ENCODE measurements around the gene DENND4A.
"Not testable (repeated sequence)": the region's sequence is repeated elsewhere in the genome, so short reads cannot be mapped to it uniquely, and the experiment has no call there.

DENND4A gene

DNA sequence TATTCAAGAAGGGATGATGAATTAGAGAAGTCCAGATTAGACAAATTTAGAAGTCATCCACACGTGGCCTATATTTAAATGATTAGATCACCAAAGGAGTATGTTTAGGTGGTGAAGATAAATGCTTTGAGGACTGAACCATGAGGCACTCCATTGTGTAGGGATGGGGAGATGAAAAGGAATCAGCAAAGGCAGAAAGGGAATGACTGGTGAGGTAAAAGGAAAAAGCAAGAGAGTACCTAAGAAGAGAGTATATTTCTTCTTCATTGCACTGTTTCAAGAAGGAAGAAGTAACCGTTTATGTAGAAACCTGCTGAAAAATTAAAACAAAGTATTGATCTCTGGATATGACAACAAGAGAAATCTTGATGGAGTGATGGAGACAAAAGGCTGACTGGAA lies 40.7 kb downstream of the DENND4A start:
- no peak for DNase-seq (ENCODE audit: low spot score)
- TF ChIP-seq, protein P1, sequence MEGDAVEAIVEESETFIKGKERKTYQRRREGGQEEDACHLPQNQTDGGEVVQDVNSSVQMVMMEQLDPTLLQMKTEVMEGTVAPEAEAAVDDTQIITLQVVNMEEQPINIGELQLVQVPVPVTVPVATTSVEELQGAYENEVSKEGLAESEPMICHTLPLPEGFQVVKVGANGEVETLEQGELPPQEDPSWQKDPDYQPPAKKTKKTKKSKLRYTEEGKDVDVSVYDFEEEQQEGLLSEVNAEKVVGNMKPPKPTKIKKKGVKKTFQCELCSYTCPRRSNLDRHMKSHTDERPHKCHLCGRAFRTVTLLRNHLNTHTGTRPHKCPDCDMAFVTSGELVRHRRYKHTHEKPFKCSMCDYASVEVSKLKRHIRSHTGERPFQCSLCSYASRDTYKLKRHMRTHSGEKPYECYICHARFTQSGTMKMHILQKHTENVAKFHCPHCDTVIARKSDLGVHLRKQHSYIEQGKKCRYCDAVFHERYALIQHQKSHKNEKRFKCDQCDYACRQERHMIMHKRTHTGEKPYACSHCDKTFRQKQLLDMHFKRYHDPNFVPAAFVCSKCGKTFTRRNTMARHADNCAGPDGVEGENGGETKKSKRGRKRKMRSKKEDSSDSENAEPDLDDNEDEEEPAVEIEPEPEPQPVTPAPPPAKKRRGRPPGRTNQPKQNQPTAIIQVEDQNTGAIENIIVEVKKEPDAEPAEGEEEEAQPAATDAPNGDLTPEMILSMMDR (IDR thresholded peaks at IDR 0.05; ENCODE audit: extremely low read depth, missing control alignments): no peak

DNA sequence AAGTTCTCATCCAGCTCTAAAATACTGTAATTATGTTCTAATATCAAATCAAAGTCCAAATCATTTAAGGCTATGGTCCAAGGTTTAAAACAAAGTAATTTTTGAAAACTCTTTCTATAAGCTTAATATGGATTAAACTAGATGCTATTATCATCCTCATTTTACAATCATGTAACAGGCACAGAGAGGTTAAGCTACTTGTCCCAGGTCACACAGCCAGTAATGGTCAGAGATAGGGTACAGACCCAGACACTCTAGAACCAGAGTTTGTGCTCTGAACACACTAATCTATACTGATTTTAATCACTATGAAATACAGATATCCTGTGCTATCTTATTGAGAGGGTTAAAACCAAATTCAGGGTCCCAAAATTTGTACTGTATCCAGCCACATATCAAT lies 44.8 kb downstream of the DENND4A start:
- no peak for DNase-seq (ENCODE audit: low spot score)
- TF ChIP-seq, protein P1 (IDR thresholded peaks at IDR 0.05; ENCODE audit: extremely low read depth, missing control alignments): no peak

DNA sequence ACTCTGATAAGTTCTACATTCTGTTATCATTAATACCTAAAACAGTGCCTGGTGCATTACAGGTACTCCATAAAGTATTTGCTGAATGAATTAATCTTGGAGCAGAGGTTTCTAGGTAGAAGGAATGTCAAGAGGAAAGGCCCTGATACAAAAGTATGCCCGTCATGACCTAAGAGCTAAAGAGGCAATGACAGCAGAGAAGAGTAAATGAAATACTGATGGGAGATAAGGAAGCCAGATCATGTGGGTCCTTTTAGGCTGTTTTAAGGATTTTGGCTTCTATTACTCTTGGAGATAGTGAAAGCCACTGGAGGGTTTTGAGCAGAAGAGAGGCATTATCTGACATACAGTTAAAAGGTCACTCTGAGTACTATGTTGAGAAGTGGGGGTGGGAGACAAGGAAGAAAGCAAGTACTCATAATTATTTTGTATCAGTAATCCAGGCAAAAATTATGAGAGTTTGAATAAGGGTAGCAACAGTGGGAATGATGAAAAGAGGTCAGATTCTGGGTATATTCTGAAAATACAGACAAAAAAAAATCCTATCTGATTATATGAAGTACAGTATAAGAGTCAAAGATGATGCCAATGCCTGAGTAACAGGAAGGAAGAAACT lies 48.3 kb downstream of the DENND4A start:
- TF ChIP-seq, protein P1 (IDR thresholded peaks at IDR 0.05; ENCODE audit: extremely low read depth, missing control alignments): no peak
- DNase-seq (ENCODE audit: low spot score): no peak

DNA sequence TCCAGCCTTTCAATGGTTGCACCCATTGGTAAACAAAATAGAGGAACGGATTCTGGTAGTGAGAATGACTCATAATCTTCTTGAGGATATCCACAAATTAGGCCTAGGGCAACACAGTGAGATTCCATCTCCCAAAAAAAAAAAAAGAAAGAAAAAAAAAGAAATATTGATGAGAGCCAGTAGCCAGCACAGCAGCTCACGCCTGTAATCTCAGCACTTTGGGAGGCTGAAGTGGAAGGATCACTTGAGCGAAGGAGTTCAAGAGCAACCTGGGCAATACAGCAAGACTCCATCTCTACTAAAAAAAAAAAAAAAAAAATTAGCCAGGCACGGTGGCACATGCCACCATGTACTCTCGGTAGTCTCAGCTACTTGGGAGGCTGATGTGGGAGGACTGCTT lies 51.9 kb downstream of the DENND4A start:
- no peak for DNase-seq (ENCODE audit: low spot score)
- TF ChIP-seq, protein P1 (IDR thresholded peaks at IDR 0.05; ENCODE audit: extremely low read depth, missing control alignments): no peak

DNA sequence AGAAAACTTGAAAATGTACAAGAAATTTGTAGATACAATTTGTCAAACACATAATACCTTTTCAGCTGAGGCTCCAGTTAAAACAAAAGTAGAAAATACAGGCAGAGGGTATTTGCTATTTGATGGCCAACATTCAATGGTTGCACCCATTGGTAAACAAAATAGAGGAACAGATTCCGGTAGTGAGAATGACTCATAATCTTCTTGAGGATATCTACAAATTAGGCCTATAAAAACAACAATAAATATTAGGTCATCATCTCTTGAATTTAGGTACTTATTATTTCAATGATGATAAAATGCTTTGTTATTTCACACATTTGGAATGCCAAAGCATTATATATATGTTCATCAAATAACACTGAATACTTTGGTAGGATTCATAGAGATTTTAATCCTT lies 53.4 kb downstream of the DENND4A start:
- DNase-seq (ENCODE audit: low spot score): no peak
- TF ChIP-seq, protein P1 (IDR thresholded peaks at IDR 0.05; ENCODE audit: extremely low read depth, missing control alignments): no peak

DNA sequence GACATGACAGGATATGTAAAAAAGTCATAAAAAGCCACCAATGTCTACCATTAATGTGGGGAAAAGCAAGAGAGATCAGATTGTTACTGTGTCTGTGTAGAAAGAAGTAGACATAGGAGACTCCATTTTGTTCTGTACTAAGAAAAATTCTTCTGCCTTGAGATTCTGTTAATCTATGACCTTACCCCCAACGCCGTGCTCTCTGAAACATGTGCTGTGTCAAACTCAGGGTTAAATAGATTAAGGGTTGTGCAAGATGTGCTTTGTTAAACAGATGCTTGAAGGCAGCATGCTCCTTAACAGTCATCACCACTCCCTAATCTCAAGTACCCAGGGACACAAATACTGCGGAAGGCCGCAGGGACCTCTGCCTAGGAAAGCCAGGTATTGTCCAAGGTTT lies 58.5 kb downstream of the DENND4A start:
- not testable (repeated sequence) for DNase-seq (ENCODE audit: low spot score)

DNA sequence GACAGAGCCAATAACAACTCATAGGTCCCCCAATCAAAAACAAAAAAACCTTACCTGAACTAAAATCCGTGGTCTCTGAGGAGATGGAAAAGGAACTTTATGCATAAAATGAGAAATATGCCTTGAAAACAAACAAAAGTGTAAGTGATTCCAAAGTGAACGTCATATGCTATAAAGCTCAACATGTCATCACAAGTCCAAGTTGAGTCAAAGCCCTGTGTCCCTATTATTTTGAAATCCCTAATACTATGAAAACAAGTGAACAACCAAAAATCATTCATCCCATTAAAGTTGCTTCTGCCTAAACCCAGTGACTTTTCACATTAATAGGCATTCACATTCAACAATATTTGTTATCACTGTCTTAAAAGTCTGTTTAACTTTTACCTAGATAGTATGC lies 59.4 kb downstream of the DENND4A start:
- TF ChIP-seq, protein P1 (IDR thresholded peaks at IDR 0.05; ENCODE audit: extremely low read depth, missing control alignments): no peak
- no peak for DNase-seq (ENCODE audit: low spot score)

DNA sequence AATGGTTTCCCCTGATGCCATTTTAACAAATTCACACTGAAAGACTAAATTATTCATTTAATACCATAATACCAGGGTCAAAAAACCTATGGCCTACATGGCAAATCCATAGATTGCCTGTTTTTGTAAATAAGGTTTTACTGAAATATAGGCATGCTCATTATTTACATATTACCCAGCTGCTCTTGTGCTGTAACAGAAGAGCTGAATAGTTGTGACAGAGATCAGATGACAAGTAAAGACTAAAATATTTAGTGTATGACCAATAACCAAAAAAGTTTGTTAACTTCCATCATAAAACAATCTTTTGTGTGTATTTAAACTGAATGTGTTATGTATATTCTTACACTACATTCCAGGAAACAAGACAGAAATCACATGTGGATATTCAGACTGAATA lies 60.2 kb downstream of the DENND4A start:
- TF ChIP-seq, protein P1 (IDR thresholded peaks at IDR 0.05; ENCODE audit: extremely low read depth, missing control alignments): no peak
- DNase-seq (ENCODE audit: low spot score): no peak
